K562 (cell line): Measurements from ENCODE around the gene CTRB1. TPM values are rescaled to one million over a fixed set of nuclear protein-coding genes. Genes with fewer than 3 reads are reported as not detected.

Experiments used
- ATAC-seq: fragments of 200-7000 bp; cut with Tn5 transposase; 3 replicates; pipeline ENCODE4 v1.9.1; 2020; ENCODE audit warnings: moderate library complexity
- BruUV-seq: library from RNA; stranded (reverse); fragments of 400-500 nt; replicated peaks from 2 replicates; lab custom pipeline; 2021; lab: Mats Ljungman, UMichigan
- CTCF ChIA-PET: fragments of 300-600 bp; formaldehyde crosslinking; extraction: SDS; loops from one replicate; lab custom pipeline; 2021; ENCODE audit warnings: low intra/inter-chr PET ratio; lab: Yijun Ruan, JAX
- POLR2A ChIA-PET: fragments of 300-600, 350-650 bp; sonication (Branson Sonifier 250); formaldehyde crosslinking; extraction: SDS; loops from one replicate; lab custom pipeline; 2021; ENCODE audit warnings: antibody characterized with exemption, inconsistent platforms; lab: Yijun Ruan, JAX
- DNase-seq, 4 experiments: peaks; one replicate each; pipeline versions ENCODE4 v3.0.0 to v3.0.0-alpha.2; 2011 to 2018; ENCODE audit warnings: low spot score in 3 of 4, mixed read lengths in 3 of 4; ENCODE audit errors: extremely low read depth in 1 of 4
- FAIRE-seq: peaks from 2 replicates; lab custom pipeline; 2011; peaks lifted over from hg19 to GRCh38; lab: Jason Lieb, UNC
- H2AFZ ChIP-seq: 2 replicates; pipeline ENCODE4 v1.6.0; 2011; ENCODE audit warnings: low read depth, low read length, control low read depth, inconsistent platforms
- H3K27ac ChIP-seq: fragments of 200-600 bp; 3 replicates; pipeline ENCODE4 v1.8.0; 2011; ENCODE audit warnings: low read depth, mild to moderate bottlenecking, control low read depth, inconsistent platforms, low read length, moderate library complexity, mixed read lengths; ENCODE audit errors: extremely low read depth
- H3K27me3 ChIP-seq, 2 experiments: fragments of 300-600 bp in 1 of 2; 2 replicates in 1 of 2; 3 replicates in 1 of 2; pipeline versions ENCODE4 v1.6.0 to v1.8.0; 2011; ENCODE audit warnings: inconsistent platforms in 2 of 2, low read length in 2 of 2, mild to moderate bottlenecking in 1 of 2, mixed read lengths in 1 of 2, moderate library complexity in 1 of 2; ENCODE audit not compliant: control insufficient read depth in 2 of 2, insufficient read depth in 2 of 2
- H3K36me3 ChIP-seq: fragments of 300-600 bp; 3 replicates; pipeline ENCODE4 v1.8.0; 2011; ENCODE audit warnings: mild to moderate bottlenecking, low read length, inconsistent platforms; ENCODE audit not compliant: control insufficient read depth, insufficient read depth
- H3K4me1 ChIP-seq, 2 experiments: fragments of 200-600 bp in 1 of 2; replicated peaks in 1 of 2; 2 replicates in 1 of 2; 3 replicates in 1 of 2; pipeline versions ENCODE4 v1.5.1 to v1.8.0; 2011; ENCODE audit warnings: inconsistent platforms in 2 of 2, low read length in 2 of 2, mild to moderate bottlenecking in 1 of 2, mixed read lengths in 1 of 2, moderate library complexity in 1 of 2; ENCODE audit not compliant: control insufficient read depth in 2 of 2, insufficient read depth in 2 of 2
- H3K4me2 ChIP-seq: 2 replicates; pipeline ENCODE4 v1.6.1; 2011; ENCODE audit warnings: low read length, control low read depth, inconsistent platforms, mixed read lengths; ENCODE audit not compliant: insufficient read depth
- H3K4me3 ChIP-seq: fragments of 200-600 bp; sonication (generic), shearing (Covaris generic); 2 replicates; pipeline ENCODE4 v1.5.1; 2016; ENCODE audit warnings: control low read depth, inconsistent platforms
- H3K79me2 ChIP-seq: fragments of 200-600 bp; 3 replicates; pipeline ENCODE4 v1.8.0; 2011; ENCODE audit warnings: low read length, inconsistent platforms; ENCODE audit not compliant: control insufficient read depth, insufficient read depth
- H3K9ac ChIP-seq, 2 experiments: 2 replicates each; pipeline versions ENCODE4 v1.6.0 to v1.6.1; 2011; ENCODE audit warnings: low read depth in 2 of 2, low read length in 2 of 2, control low read depth in 1 of 2, inconsistent platforms in 1 of 2, mild to moderate bottlenecking in 1 of 2, mixed read lengths in 1 of 2; ENCODE audit not compliant: insufficient read depth in 1 of 2
- H3K9me1 ChIP-seq: one replicate; pipeline ENCODE4 v1.6.0; 2011; ENCODE audit warnings: inconsistent platforms, mild to moderate bottlenecking, low read length, moderate library complexity; ENCODE audit not compliant: control insufficient read depth, insufficient read depth
- H3K9me3 ChIP-seq: replicated peaks from 2 replicates; pipeline ENCODE4 v1.5.1; 2011; ENCODE audit warnings: low read depth, low read length, inconsistent platforms; ENCODE audit not compliant: control insufficient read depth, insufficient read depth
- H4K20me1 ChIP-seq: replicated peaks from 2 replicates; pipeline ENCODE4 v1.6.1; 2011; ENCODE audit warnings: low read length, inconsistent platforms, mixed read lengths; ENCODE audit not compliant: control insufficient read depth, insufficient read depth
- GMEB1 ChIP-seq: fragments of 250-450 bp; sonication (Bioruptor Pico); IDR thresholded peaks from 2 replicates; pipeline ENCODE4 v1.4.0; 2020; ENCODE audit warnings: mild to moderate bottlenecking
- PTBP1 ChIP-seq: fragments of 200-400 bp; formaldehyde crosslinking; IDR thresholded peaks from 2 replicates; pipeline ENCODE4 v1.6.1; 2017; ENCODE audit warnings: low read depth, low read length
- RBM14 ChIP-seq: fragments of 200-400 bp; formaldehyde crosslinking; IDR thresholded peaks from 2 replicates; pipeline ENCODE4 v1.6.1; 2018; ENCODE audit warnings: low read depth, mild to moderate bottlenecking, low read length, moderate library complexity, borderline replicate concordance; ENCODE audit not compliant: insufficient read depth
- RREB1 ChIP-seq: fragments of 250-450 bp; sonication (Bioruptor Pico); IDR thresholded peaks from 2 replicates; pipeline ENCODE4 v1.4.0; 2020
- TEAD2 ChIP-seq: fragments of 450-650 bp; IDR thresholded peaks from 2 replicates; pipeline ENCODE4 v1.6.1; 2016; ENCODE audit warnings: missing genetic modification characterization, control low read depth, missing compliant biosample characterization
- ZFP36 ChIP-seq: fragments of 150-350 bp; IDR thresholded peaks from 2 replicates; pipeline ENCODE4 v1.6.1; 2018; ENCODE audit warnings: low read length, low read depth; ENCODE audit not compliant: partially characterized antibody
- WGBS: fragments of 100-300 bp; shearing (Covaris generic); methylation state at CpG from one replicate; pipeline ENCODE4 v1.1.6; 2016; ENCODE audit warnings: low coverage, mixed read lengths; ENCODE audit not compliant: insufficient coverage; ENCODE audit errors: missing lambda C conversion rate; 5-methylcytosine and 5-hydroxymethylcytosine counted together
- in situ Hi-C: fragments of 300-500 bp; cut with MboI; formaldehyde crosslinking; loops from 4 replicates; pipeline ENCODE4 v1.15.0; 2018; ENCODE audit warnings: inconsistent platforms, mixed read lengths
- intact Hi-C: fragments of 100-400 bp; cut with micrococcal nuclease; formaldehyde crosslinking; loops from 2 replicates; pipeline ENCODE4 v1.14.2; 2022
- polyA plus RNA-seq, 8 experiments: library from polyadenylated mRNA; depleted of rRNA in 4 of 8; stranded (reverse) in 5 of 8; unstranded in 3 of 8; fragments of >200 nt; fragmentation: Nextera tagmentation in 2 of 8; fragmentation: Illumina TruSeq in 1 of 8; extraction: Ambion mirVana in 2 of 8; extraction: Trizol in 1 of 8; gene quantifications; 2 replicates each; pipeline versions ENCODE4 v1.2.1 to v1.2.3, GENCODE V29; 2011 to 2014; ENCODE audit warnings: inconsistent platforms in 1 of 8, missing spikeins in 1 of 8
- total RNA-seq, 7 experiments: library from RNA; depleted of rRNA in 6 of 7; stranded (reverse); fragments of >200 nt in 6 of 7; fragmentation: Illumina TruSeq in 2 of 7; extraction: Trizol in 2 of 7; gene quantifications; 2 replicates each; pipeline versions ENCODE4 v1.2.1 to v1.2.3, GENCODE V29; 2011 to 2021; ENCODE audit warnings: low replicate concordance in 1 of 7

CTRB1 gene
- total and polyA plus RNA-seq, 9 of the 15 experiments (the other 6 are each of a cell fraction or from before 2014, with no cell fraction given): 2.3 TPM; not detected in 8

- no peak overlapping the region for H2AFZ ChIP-seq
- H3K4me1 ChIP-seq: no peaks in the 10 kb centered on the region; a peak in 1 of 5 replicates
- ATAC-seq: no peak
- H3K9me1 ChIP-seq: no peaks in the 10 kb centered on the region
- 2% methylated on average over 8 of the region's 8 CpGs for WGBS
- no peak overlapping the region for H3K27ac ChIP-seq
- no peaks in the 10 kb centered on the region for H3K79me2 ChIP-seq
- FAIRE-seq: no peak
- no peaks in the 10 kb centered on the region for H4K20me1 ChIP-seq
- H3K4me3 ChIP-seq: no peak overlapping the region
- CTCF ChIA-PET: no interaction called here
- POLR2A ChIA-PET: interaction anchor here (0.6 to 0.7 kb wide), 2 partner anchors 21 to 56 kb away, joined by 3 read pairs; no protein-coding TSS in a partner anchor
- TF ChIP-seq ZFP36 (no peak), PTBP1 (no peak), TEAD2 (tag) (no peak), RREB1 (no peak), RBM14 (no peak), GMEB1 (CRISPR knock-in tag) (no peak)
- no peak for DNase-seq
- no peak overlapping the region for H3K4me2 ChIP-seq
- H3K9me3 ChIP-seq: no peaks in the 10 kb centered on the region
- H3K27me3 ChIP-seq: peaks cover 34 to 45% of the 10 kb centered on the region in 2 experiments; a peak in 4 of 5 replicates
- H3K36me3 ChIP-seq: no peaks in the 10 kb centered on the region
- no peak overlapping the region for H3K9ac ChIP-seq
- intact Hi-C loops: no loop called here
- no TSS peak for BruUV-seq
- in situ Hi-C loops: no loop called here
These were observed 29.0 kb upstream of the CTRB1 start for GRCh38 chr16:75189638-75190245.
